GM12873 (cell line): ENCODE data around the gene SLC22A17.

Source experiments
- TF ChIP-seq, protein P1 (sequence below): IDR thresholded peaks from 2 replicates; pipeline ENCODE4 v1.5.1; 2012; ENCODE audit warnings: low read depth, mild to moderate bottlenecking, moderate library complexity, low read length, control low read depth; ENCODE audit not compliant: insufficient read depth; ENCODE audit errors: missing control alignments

The SLC22A17 gene

DNA sequence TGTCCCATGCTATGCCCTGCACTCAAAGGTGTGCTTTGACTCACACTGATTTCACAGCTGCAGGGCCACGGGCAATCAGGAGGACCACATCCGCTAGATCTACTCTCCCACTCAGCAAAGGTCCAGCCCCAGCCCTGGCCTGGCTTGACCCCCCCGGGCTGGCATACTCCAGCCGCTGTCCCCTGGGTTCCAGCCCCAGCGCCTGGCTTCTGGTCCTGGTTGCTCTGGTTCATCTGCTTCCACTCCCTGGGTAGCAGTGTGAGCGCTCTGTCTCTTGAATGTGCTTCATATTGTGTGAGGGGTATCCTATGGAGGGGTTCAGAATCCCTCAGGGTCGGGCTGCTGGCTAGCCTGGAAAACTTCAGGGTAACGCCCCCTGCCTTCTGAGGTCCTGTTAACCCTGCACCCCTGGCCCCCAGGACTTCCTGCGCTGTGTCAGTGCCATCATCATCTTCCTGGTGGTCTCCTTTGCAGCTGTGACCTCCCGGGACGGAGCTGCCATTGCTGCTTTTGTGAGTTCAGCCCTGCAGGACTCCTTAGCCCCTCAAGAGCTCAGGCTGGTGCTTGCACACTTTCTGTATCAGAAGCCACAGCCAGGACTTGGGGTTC lies 26.0 kb upstream of the SLC22A17 start:
- TF ChIP-seq, protein P1, sequence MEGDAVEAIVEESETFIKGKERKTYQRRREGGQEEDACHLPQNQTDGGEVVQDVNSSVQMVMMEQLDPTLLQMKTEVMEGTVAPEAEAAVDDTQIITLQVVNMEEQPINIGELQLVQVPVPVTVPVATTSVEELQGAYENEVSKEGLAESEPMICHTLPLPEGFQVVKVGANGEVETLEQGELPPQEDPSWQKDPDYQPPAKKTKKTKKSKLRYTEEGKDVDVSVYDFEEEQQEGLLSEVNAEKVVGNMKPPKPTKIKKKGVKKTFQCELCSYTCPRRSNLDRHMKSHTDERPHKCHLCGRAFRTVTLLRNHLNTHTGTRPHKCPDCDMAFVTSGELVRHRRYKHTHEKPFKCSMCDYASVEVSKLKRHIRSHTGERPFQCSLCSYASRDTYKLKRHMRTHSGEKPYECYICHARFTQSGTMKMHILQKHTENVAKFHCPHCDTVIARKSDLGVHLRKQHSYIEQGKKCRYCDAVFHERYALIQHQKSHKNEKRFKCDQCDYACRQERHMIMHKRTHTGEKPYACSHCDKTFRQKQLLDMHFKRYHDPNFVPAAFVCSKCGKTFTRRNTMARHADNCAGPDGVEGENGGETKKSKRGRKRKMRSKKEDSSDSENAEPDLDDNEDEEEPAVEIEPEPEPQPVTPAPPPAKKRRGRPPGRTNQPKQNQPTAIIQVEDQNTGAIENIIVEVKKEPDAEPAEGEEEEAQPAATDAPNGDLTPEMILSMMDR: no peak

DNA sequence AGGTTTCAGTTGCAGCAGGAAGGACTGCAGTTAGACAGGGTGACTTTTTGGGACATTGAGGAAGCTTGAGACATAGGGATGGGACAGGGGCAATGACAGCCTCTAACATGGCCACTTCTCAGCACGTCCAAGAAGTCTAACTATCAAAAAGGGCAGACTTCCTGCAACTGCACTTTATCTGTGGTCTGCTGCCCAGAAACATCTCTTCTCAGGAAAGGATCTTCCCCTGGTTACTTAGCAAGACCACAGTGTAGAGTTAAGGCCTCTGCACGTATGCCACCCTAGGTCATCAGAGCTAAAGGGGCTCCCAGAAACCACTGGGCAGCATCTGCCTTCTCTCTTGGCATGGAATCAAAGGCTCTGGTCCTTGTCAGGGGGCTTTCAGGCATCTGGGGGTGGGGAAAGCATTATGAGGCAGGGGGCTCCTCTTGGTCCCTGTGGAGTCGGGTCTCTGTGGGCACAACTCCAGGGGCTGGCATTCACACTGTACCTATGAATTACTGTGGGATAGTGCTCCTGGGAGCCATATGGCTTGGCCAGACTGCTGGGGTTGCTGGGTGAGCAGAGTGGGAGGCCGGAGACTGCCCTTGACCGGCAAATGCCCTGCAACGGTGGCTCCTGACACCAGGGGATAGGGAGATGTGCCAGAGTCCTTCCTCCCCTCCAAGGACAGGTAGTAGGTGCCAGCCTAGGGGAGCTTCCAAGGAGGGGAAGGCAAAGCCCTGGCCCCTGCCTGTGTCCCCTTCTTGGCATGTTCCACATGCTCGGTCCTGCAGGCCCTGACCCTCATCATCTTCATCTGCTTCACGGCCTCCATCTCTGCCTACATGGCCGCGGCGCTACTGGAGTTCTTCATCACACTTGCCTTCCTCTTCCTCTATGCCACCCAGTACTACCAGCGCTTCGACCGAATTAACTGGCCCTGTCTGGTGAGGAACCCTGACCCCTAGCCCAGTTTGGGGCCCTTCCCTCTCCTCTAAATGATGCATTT lies 25.2 kb upstream of the SLC22A17 start:
- TF ChIP-seq, protein P1: no peak

- TF ChIP-seq, protein P1: no peak
Measured at GRCh38 chr14:23377198-23377550, 24.5 kb upstream of the SLC22A17 start.

DNA sequence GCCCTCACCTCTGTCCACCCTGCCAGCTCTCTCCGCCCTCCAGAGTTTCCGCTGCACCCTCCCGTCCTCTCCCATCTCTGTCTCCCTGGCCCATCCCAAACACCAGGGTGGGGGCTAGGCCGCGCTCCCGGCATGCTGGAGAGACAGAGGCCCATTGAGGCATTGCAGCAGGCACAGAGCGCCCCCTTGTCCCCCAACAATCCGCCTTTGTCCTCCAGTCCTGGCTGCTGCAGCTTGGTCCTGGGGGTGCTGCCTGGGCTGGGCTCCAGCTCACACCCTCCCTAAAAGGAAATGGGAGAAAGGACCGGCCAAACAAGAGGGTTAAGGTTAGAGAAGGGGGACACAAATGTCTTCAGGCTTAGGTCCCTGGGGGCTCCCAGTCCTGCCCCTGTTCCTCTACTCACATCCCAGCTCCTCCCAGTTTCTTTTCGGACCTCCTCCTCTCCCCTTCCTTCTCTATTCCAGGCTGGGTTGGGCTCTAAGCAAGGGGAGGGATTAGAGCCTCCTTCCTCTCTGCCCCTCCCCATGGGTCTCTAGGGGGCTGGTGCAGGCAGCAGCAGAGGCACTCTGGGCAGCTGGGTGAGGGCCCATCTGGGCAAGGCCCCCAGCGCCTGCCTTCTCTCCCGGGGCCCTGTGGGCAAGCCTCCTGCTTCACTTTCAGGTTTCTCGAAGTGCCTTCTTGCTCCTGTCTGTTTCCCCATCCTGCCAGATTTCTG lies 24.0 kb upstream of the SLC22A17 start, which contains the start of gene CMTM5:
CMTM5 (plus strand) TSS at position 565 of the 716 bp plus-strand sequence. CDS start 206 bp downstream, outside the sequence.
- TF ChIP-seq, protein P1: no peak

- TF ChIP-seq, protein P1: no peak
Measured at GRCh38 chr14:23375527-23376251, 23.0 kb upstream of the SLC22A17 start.

DNA sequence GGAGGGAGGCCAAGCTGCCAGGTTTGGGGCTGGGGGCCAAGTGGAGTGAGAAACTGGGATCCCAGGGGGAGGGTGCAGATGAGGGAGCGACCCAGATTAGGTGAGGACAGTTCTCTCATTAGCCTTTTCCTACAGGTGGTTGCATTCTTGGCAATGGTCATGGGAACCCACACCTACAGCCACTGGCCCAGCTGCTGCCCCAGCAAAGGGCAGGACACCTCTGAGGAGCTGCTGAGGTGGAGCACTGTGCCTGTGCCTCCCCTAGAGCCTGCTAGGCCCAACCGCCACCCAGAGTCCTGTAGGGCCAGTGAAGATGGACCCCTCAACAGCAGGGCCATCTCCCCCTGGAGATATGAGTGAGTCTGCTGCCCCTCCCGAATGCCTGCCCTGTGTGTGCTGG lies 20.4 kb upstream of the SLC22A17 start:
- TF ChIP-seq, protein P1: no peak
